Neural crest cell (in vitro differentiated cells): ENCODE measurements around the gene PRSS27. TPM values are rescaled to one million over a fixed set of nuclear protein-coding genes. Genes with fewer than 3 reads are reported as not detected.
A peak's percentile ranks its signal among the peaks of the same experiment; 100 is the strongest.

ENCODE experiments used
- DNase-seq: peaks from one replicate; pipeline ENCODE4 v3.0.0; 2021; ENCODE audit warnings: low read depth, mixed read lengths, low spot score
- H3K27ac Mint-ChIP-seq: one replicate; pipeline ENCODE4 v1.8.0; 2021; ENCODE audit warnings: mild to moderate bottlenecking, mixed read lengths; ENCODE audit not compliant: unreplicated experiment
- H3K27me3 Mint-ChIP-seq: 2 replicates; pipeline ENCODE4 v1.8.0; 2021; ENCODE audit warnings: low read depth, mild to moderate bottlenecking, mixed read lengths
- H3K36me3 Mint-ChIP-seq: 2 replicates; pipeline ENCODE4 v1.8.0; 2021; ENCODE audit warnings: low read depth, mild to moderate bottlenecking, mixed read lengths
- H3K4me1 Mint-ChIP-seq: 2 replicates; pipeline ENCODE4 v1.8.0; 2021; ENCODE audit warnings: mixed read lengths
- H3K4me3 Mint-ChIP-seq: one replicate; pipeline ENCODE4 v1.8.0; 2021; ENCODE audit warnings: mild to moderate bottlenecking, mixed read lengths
- H3K9me3 Mint-ChIP-seq: 2 replicates; pipeline ENCODE4 v1.8.0; 2021; ENCODE audit warnings: mixed read lengths
- total RNA-seq: library from RNA; stranded (reverse); gene quantifications from 2 replicates; pipeline ENCODE4 v1.2.1, GENCODE V29; 2021
- TF ChIP-seq, protein P1 (sequence below): fragments of 200-600 bp; sonication (generic); conservative IDR thresholded peaks from 2 replicates; pipeline ENCODE4 v1.5.0; 2021; ENCODE audit warnings: antibody characterized with exemption, mild to moderate bottlenecking

PRSS27 gene
- total RNA-seq, 1 donor from 2014 or later, result 7.8 TPM

DNA sequence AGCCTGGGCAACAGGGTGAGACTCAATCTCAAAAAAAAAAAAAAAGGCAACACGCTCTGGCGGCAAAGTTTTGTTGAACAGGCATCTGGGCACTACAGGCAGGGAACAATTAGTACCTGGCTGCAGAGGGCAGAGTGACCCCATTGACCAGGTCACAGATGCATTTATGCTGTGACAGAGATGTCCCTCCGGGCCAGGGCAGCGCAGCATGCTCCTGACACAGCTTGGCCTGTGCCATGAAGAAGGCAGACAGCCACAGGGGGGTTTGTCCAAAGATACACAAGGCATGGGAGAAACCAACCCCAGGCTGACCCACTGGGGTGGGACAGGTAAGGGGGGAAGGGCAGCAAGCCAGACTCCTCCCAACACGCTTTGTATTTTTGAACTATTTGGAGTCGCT lies 24.7 kb upstream of the PRSS27 start:
- TF ChIP-seq, protein P1, sequence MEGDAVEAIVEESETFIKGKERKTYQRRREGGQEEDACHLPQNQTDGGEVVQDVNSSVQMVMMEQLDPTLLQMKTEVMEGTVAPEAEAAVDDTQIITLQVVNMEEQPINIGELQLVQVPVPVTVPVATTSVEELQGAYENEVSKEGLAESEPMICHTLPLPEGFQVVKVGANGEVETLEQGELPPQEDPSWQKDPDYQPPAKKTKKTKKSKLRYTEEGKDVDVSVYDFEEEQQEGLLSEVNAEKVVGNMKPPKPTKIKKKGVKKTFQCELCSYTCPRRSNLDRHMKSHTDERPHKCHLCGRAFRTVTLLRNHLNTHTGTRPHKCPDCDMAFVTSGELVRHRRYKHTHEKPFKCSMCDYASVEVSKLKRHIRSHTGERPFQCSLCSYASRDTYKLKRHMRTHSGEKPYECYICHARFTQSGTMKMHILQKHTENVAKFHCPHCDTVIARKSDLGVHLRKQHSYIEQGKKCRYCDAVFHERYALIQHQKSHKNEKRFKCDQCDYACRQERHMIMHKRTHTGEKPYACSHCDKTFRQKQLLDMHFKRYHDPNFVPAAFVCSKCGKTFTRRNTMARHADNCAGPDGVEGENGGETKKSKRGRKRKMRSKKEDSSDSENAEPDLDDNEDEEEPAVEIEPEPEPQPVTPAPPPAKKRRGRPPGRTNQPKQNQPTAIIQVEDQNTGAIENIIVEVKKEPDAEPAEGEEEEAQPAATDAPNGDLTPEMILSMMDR, result no peak
- Mint-ChIP-seq H3K4me1 (no peaks in the 10 kb centered on the region), H3K4me3 (no peak overlapping the region), H3K36me3 (no peaks in the 10 kb centered on the region), H3K27me3 (no peaks in the 10 kb centered on the region), H3K27ac (no peak overlapping the region), H3K9me3 (no peaks in the 10 kb centered on the region)
- no peak for DNase-seq

DNA sequence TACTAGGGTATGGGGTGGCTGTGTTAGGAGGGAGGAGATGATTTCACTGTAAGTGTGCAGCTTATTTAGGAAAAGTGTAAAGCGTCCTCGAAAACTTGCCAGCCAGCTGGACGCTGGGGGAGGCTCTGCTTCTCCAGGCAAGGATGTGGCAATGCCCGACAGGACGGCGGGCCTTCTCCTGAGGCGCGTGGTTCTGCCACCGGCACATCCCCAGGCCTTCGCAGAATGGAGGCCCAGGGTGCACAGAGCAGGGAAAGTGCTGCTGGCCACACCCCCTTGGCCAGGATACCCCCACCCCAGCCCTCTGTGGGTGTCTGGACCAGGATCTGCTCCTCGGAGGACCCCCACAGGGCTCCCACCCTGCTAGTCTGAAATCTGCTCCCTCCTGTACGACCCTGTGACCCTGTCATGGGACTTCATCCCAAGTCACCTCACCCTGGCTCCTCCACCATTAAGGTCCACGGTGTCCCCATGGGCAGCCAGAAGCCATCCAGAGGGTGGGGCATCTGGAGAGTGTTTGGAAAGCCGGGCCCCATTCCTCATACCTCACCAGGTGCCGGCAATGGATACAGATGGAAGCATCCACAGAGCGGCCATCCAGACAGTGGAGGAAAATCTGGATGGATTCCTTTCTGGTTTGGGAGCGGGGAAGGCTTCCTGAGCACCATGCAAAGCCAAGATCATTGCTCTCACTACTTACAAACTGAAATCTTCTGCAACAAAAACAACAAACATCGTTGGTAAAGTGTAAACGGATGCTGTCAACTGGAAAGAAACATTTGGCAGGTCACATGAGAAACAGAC lies 23.2 kb upstream of the PRSS27 start:
- Mint-ChIP-seq H3K9me3 (no peaks in the 10 kb centered on the region), H3K27ac (no peak overlapping the region), H3K4me3 (no peak overlapping the region), H3K27me3 (no peaks in the 10 kb centered on the region), H3K4me1 (no peaks in the 10 kb centered on the region), H3K36me3 (no peaks in the 10 kb centered on the region)
- TF ChIP-seq, protein P1, result no peak
- no peak for DNase-seq

DNA sequence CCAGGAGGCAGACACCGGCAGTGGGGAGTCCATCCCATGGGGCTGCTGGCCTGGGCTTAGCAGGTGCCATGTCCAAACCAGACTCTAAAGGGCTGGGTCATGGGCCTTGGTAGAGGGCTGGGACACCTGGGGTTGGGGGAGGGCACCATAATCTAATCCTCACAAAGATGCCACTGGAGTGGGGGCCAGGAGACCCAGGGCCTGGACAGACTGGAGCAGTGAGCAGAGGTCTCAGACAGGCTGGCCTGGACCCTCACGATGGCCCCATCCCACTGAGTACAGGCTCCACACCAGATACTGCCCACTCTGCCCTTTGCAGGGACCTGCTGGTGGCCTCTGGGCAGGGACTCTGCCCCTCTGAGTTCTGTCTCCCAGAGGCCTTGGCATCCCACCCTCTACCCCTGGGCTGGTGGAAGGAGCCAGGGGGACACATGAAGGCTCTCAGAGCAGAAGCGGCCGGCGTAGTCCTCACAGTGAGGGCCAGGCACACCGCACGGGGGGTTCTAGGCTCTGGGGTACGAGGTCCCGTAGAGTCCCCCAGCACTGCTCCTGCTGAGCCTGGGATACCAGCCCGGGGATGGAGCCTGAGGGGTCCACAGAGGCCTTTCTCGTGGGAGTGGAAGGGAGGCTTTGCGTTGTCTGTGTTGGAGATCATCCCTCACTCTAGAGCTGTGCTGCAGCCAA lies 22.4 kb upstream of the PRSS27 start:
- H3K4me3 Mint-ChIP-seq, result no peak overlapping the region
- H3K9me3 Mint-ChIP-seq, result no peaks in the 10 kb centered on the region
- no peaks in the 10 kb centered on the region for H3K4me1 Mint-ChIP-seq
- H3K27ac Mint-ChIP-seq, result no peak overlapping the region
- H3K36me3 Mint-ChIP-seq, result no peaks in the 10 kb centered on the region
- TF ChIP-seq, protein P1, result no peak
- H3K27me3 Mint-ChIP-seq, result no peaks in the 10 kb centered on the region
- DNase-seq, result no peak

DNA sequence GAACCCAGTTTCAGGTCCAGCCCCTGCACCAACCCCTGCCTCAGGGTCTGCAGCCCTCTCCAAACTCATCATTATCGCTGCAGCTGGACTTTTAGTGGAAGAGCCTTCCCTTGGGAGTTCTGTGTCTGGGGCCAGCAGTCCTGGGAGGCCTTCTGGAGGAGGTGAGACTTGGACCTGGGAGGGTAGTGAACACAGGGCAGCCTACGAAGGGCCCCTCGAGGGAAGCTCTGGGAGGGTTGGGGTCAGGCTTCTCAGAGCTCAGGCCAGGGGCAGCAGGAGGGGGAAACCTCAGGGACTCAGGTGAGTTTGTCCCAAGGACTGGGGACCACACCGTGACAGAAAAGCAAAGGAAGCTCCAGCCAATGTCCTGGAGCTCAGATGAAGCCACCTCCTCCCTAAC lies 21.1 kb upstream of the PRSS27 start:
- Mint-ChIP-seq H3K4me1 (no peaks in the 10 kb centered on the region), H3K9me3 (no peaks in the 10 kb centered on the region), H3K36me3 (no peaks in the 10 kb centered on the region), H3K4me3 (no peak overlapping the region), H3K27me3 (no peaks in the 10 kb centered on the region), H3K27ac (no peak overlapping the region)
- DNase-seq, result no peak
- TF ChIP-seq, protein P1, result no peak

DNA sequence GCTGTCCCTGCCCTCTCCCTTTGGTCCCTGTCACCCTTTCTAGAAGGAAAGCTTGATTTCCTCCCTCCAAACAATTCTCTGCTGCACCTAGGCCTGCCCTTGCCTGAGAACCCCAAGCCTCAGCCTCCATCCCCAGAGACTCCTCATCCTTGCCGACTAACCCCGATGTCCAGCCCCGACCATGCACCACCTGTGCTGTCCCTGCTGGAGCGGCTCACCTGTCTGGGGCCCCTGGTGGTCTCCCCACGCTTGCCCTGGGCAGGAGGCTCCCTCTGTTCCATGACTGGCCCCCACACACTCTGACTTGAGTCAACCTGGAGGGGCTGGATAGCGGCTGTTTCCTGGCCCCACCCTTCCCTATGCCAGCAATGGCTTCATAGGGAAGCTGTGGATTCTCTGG lies 20.5 kb upstream of the PRSS27 start:
- TF ChIP-seq, protein P1, result no peak
- no peak for DNase-seq
- no peaks in the 10 kb centered on the region for H3K4me1 Mint-ChIP-seq
- H3K4me3 Mint-ChIP-seq, result no peak overlapping the region
- no peaks in the 10 kb centered on the region for H3K9me3 Mint-ChIP-seq
- H3K27ac Mint-ChIP-seq, result peak overlapping the region; percentile 96
- no peaks in the 10 kb centered on the region for H3K27me3 Mint-ChIP-seq
- H3K36me3 Mint-ChIP-seq, result no peaks in the 10 kb centered on the region
